ENCODE measurements around the gene FKBP11.
"Not testable (repeated sequence)": the region's sequence is repeated elsewhere in the genome, so short reads cannot be mapped to it uniquely, and the experiment has no call there.

Gene FKBP11

DNA sequence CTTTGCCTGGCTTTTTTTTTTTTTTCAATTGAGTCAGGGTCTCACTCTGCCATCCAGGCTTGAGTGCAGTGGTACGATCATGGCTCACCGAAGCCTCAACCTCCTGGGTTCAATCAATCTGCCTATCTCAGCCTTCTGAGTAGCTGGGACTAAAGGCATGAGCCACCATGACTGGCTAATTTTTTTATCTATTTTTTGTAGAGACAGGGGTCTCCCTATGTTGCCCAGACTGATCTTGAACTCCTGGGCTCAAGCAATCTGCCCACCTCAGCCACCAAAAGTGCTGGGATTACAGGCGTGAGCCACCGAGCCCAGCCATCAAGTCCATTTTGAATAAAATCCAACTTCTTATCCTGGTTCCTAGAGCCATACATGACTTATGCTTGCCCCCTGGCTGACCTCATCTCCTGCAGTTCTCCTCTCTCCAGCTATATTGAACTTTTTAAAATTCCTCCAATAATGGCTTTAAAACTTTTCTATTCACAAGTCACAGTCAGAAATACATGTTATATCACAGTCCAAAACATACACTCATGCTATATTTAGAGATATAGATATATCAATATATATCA, 49.3 kb downstream of the FKBP11 start:
- TF ChIP-seq, protein P1, sequence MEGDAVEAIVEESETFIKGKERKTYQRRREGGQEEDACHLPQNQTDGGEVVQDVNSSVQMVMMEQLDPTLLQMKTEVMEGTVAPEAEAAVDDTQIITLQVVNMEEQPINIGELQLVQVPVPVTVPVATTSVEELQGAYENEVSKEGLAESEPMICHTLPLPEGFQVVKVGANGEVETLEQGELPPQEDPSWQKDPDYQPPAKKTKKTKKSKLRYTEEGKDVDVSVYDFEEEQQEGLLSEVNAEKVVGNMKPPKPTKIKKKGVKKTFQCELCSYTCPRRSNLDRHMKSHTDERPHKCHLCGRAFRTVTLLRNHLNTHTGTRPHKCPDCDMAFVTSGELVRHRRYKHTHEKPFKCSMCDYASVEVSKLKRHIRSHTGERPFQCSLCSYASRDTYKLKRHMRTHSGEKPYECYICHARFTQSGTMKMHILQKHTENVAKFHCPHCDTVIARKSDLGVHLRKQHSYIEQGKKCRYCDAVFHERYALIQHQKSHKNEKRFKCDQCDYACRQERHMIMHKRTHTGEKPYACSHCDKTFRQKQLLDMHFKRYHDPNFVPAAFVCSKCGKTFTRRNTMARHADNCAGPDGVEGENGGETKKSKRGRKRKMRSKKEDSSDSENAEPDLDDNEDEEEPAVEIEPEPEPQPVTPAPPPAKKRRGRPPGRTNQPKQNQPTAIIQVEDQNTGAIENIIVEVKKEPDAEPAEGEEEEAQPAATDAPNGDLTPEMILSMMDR (IDR thresholded peaks at IDR 0.05; ENCODE audit: extremely low read depth, missing control alignments) = no peak
- DNase-seq (ENCODE audit: low spot score) = no peak

DNA sequence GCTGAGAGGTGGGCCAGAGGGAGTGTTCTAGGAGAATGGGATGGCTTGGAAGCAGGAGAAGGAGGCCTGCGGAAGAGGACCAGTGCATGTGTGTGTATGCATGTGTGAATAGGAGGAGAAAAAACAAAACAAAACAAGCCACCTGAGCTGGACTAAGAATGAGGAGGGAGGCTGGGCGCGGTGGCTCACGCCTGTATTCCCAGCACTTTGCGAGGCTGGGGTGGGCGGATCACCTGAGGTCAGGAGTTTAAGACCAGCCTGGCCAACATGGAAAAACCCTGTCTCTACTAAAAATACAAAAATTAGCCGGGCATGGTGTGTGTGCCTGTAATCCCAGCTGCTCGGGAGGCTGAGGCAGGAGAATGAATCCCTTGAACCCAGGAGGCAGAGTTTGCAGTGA, 51.8 kb downstream of the FKBP11 start:
- not testable (repeated sequence) for DNase-seq (ENCODE audit: low spot score)

DNA sequence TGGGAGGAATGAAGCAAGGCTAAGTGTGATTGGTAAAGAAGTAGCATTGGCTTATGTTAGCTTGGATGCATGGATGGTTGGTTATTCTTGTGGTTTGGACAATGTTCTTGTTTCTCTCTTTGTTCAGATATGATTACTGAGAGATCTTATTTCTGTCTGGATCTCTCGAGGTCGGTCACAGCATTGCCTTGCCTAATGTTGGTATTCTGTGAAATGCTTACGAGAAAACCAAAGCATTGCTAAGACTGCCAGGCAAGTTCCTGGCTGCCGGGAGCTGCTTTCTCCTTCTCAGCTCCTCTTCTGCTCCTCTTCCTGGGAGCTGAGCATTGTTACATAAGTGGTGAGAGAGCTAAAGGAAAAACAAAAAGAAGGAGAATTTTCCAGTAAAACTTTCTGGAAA, 52.2 kb downstream of the FKBP11 start:
- TF ChIP-seq, protein P1 (IDR thresholded peaks at IDR 0.05; ENCODE audit: extremely low read depth, missing control alignments) = no peak
- DNase-seq (ENCODE audit: low spot score) = no peak

Data from GM20000 (cell line).